HUDEP-2 (cell line): ENCODE results near the gene KRT84.
"Not testable (repeated sequence)": the region's sequence is repeated elsewhere in the genome, so short reads cannot be mapped to it uniquely, and the experiment has no call there.

ENCODE experiments used
- DNase-seq, 76 experiments: peaks; one replicate each; lab custom pipeline; 2025; ENCODE audit not compliant: unreplicated experiment in 76 of 76; lab: John Stamatoyannopoulos, UW

Gene KRT84

DNA sequence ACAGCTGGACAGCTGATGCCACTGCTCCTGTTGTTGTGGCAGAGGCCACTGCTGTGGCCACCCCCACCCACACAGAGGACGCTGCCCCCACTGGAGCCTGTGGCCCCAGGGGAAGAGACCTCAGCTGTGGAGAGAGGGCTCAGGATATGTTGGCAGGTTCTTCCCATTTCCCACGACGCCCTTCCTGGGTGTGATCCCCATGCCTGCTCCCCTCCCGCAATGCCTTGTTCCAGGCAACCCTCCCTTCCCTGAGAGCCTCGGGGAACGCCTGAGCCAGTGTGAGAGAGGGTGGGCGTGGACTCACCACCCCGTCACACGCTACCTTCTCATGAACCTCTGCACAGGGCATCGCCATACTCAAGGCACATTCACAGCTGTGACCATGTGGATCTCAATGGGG is 26.4 kb upstream of the KRT84 start:
- no peak for DNase-seq

GRCh38 chr12:52410589-52411248 is 25.3 kb upstream of the KRT84 start:
- DNase-seq = not testable (repeated sequence)

DNA sequence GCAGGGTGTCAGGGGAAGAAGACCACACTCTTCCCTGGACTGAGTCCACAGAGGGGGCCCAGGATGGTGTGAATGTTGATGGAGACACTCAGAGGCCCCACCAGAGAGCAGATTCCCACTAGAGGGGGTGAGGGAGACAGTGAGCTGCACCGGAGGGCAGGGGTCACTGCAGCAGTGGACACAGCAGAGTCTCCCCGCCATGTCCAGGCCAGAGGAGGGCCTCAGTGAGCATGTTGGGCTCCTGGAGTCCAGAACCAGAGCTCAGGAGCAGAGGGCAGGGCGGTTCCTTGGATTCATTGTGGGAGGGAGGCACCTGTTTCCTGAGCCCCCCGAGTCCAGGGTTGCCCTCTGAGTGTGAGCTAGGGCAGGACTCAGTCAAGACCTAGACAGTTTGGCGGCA is 22.5 kb upstream of the KRT84 start:
- no peak for DNase-seq

- no peak for DNase-seq
Observed at GRCh38 chr12:52405922-52406385, 20.5 kb upstream of the KRT84 start, which contains the start of gene KRT82. KRT82 (minus strand) TSS chr12:52406335; CDS start chr12:52406277, 58 bp downstream.

DNA sequence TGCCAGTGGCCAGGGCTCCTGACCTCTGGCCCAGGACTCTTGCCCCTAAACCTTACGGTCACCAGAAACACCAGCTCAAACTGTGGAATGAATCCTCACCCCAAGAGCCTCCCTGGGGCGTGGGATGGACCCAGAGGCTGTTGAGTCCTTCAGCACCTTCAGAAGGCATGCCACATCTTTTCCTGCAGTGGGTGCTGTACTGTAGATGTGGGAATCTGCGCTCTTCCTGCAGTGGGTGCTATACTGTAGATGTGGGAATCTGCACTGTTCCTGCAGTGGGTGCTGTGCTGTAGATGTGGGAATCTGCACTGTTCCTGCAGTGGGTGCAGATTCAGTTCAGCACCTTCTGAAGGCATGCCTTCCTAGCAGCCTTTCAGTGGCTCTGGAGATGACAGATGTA is 19.5 kb upstream of the KRT84 start:
- DNase-seq = no peak

- DNase-seq = no peak
Observed at GRCh38 chr12:52403561-52403960, 18.1 kb upstream of the KRT84 start.

GRCh38 chr12:52402873-52403540 is 17.6 kb upstream of the KRT84 start:
- DNase-seq = no peak

DNA sequence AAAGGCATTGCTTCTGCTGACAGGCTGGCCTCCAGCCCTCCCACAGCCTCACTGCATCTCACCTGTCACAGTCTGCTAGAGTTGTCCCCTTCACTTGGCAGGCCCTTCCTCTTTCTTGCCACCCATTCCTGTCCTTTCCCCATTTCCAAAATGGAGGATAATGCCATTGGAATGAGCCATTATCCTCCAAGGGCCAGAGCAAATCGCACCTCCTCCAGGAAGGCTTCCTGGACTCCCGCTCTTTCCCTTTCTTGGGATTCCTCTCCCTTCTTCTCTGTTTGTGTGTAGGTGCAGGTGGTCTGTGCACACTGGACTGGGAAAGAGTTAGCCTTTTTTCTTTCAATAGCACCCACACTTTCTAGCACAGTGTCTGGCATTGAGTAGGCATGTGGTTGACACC is 16.9 kb upstream of the KRT84 start:
- no peak for DNase-seq

DNA sequence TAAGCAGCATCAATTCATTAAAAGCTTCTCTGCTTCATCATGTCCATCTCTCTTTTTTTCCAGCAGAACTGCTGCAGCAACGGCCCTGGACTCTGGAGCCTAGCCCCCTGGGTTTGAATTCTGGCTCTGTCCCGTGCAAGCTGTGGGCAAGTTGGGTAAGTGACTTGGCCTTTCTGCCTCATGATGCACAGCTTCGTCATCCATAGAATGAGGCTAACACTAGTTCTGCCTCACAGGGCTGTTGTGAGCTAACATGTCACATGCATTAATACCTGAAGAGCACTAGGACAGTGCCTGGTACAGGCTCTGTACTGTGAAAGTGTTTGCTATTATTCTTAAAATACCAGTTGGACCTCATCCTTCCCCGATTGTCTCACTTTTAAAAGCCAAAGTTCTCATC is 16.5 kb upstream of the KRT84 start:
- DNase-seq = no peak

GRCh38 chr12:52401526-52401925 is 16.1 kb upstream of the KRT84 start:
- DNase-seq = no peak

DNA sequence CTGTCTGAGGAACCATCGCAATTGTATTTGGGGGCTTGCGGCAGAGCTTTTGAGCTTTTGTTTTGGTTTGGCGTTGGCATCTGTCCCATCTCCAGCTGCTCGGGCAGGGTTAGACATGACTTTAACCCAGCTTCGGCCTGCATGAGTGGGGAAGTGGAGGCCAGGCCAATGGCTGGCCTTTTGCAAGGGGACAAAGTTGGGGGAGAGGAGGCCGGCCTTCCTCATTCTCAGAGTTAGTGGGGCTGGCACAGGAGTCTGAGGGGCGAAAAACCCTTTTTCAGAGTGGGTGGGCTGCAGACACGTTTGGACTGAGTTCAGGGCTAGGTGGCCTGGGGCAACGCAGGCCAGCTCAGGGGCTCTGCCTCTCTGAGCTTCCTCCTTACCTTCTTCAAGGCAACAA is 15.5 kb upstream of the KRT84 start:
- DNase-seq = no peak

DNA sequence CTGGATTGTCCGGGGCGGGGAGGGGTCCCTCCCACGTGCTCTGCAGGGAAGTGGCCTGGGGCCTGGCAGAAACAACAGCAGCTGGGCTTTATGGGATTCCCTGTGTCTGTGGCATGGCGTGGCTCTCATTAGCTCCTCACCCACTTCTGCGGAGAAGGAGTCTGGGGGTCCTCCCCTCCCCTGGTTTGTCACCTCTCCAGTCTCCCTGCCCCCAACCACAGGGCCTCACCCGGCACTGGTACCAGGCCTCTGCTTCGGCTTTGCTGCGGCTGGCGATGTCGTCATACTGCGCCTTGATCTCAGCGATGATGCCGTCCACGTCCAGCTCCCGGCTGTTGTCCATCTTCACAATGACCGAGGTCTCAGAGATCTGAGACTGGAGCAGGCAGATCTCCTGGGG is 14.3 kb upstream of the KRT84 start:
- no peak for DNase-seq

- DNase-seq = no peak
Observed at GRCh38 chr12:52398176-52398575, 12.7 kb upstream of the KRT84 start.

DNA sequence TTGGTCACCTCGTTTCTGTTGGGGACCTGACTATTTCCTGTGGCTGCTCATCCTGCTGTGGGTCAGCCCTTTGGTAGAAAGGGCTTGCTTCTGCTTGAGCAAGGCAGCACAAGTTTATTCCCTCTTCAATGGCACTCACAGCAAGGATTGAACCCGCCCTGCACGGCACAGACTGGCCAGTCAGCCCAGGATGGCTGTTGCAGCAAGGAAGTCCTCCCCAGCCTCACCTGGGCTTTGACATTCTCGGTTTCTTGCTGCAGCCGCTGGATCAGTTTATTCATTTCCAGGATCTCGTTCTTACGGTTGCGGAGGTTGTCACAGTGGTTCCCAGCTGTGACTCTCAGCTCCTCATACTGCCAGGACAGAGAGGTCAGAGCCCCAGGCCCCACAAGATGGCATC is 11.2 kb upstream of the KRT84 start:
- DNase-seq = no peak

- DNase-seq = peak in 1 of 76 experiments; percentile 3
Observed at GRCh38 chr12:52395761-52396434, 10.4 kb upstream of the KRT84 start.

GRCh38 chr12:52394836-52395405 is 9.5 kb upstream of the KRT84 start:
- no peak for DNase-seq

GRCh38 chr12:52392465-52393007 is 7.1 kb upstream of the KRT84 start:
- DNase-seq = no peak

- DNase-seq = no peak
Observed at GRCh38 chr12:52391618-52392002, 6.2 kb upstream of the KRT84 start.

DNA sequence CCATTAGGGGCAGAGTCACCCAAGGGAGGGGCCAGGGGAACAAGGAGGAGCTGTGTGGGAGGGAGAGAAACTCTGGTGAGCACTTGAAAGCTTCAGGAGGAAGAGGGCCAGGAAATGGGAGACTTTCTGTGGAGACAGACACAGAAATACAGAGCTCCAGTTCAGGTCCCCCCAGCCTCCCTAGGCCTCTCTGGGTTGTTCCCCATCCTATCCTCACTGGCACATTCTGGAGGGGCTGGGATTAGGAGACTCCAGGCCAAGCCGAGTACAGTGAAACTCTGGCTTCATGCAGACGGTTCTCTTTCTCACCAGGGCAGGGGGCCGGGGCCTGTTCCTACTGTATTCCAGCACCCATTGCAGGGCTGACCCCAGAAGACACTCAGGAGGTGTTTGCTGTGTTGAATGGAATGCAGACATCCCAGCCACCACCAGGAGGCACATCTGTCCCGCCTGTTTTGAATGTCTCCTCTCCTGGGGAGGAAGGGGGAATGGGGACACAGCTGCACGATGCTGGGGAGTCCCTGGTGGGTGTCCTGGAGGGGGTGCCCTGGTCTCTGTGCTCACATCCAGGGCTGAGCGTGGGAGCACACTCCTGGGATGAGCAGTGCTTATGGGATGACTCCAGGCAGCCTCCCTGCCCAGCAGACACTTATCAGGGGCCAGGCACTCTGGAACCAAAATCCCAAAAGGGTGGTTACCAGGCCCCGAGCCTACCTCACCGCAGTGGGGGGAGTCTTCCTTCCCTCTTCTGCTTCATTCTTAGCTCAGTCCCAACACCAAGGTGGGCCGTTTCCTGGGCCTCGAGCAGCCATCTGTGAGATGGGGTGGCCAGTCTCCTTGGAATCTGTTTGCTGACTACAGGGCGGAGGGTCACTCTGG is 5.5 kb upstream of the KRT84 start:
- peak in 13 of 76 experiments; percentile 2 to 24 (median 7) for DNase-seq
